Upper lobe of left lung (tissue), 6 donors: ENCODE measurements around the gene POP7. TPM values are rescaled to one million over a fixed set of nuclear protein-coding genes. Genes with fewer than 3 reads are reported as not detected.
"Not testable (repeated sequence)": the region's sequence is repeated elsewhere in the genome, so short reads cannot be mapped to it uniquely, and the experiment has no call there.

Experiments
- ATAC-seq, 2 donors: fragments of 200-7000 bp; cut with Tn5 transposase; one replicate each; pipeline ENCODE4 v1.9.1; 2022; ENCODE audit warnings: mild to moderate bottlenecking in 2 of 2, moderate library complexity in 2 of 2; ENCODE audit not compliant: low FRiP score in 2 of 2
- DNase-seq, 2 donors: peaks; one replicate each; pipeline ENCODE4 v3.0.0-alpha.2; 2019 to 2020
- H3K27ac ChIP-seq, 4 donors: fragments of 200-600 bp; sonication (generic); one replicate each; pipeline ENCODE4 v1.5.1; 2016 to 2019
- H3K27me3 ChIP-seq, 4 donors: fragments of 200-600 bp; sonication (generic); one replicate each; pipeline ENCODE4 v1.5.1; 2017 to 2019
- H3K36me3 ChIP-seq, 4 donors: fragments of 200-600 bp; sonication (generic); one replicate each; pipeline ENCODE4 v1.5.1; 2016 to 2019
- H3K4me1 ChIP-seq, 4 donors: fragments of 200-600 bp; sonication (generic); one replicate each; pipeline ENCODE4 v1.5.1; 2018 to 2019
- H3K4me3 ChIP-seq, 4 donors: fragments of 200-600 bp; sonication (generic); one replicate each; pipeline ENCODE4 v1.5.1; 2017 to 2019; ENCODE audit warnings: mild to moderate bottlenecking in 2 of 4, moderate library complexity in 1 of 4
- H3K9me3 ChIP-seq, 4 donors: fragments of 200-600 bp; sonication (generic); one replicate each; pipeline ENCODE4 v1.5.1; 2018 to 2019
- CTCF ChIP-seq, 6 experiments: fragments of 450-650 bp in 4 of 6; fragments of 200-600 bp in 2 of 6; sonication (generic) in 2 of 6; IDR thresholded peaks; one replicate each; pipeline ENCODE4 v1.5.1; 2016 to 2019; ENCODE audit warnings: antibody characterized with exemption in 6 of 6
- EP300 ChIP-seq, 4 donors: sonication (generic); formaldehyde crosslinking; IDR thresholded peaks; one replicate each; pipeline ENCODE4 v1.5.1; 2017; ENCODE audit warnings: antibody characterized with exemption in 4 of 4, control low read depth in 2 of 4
- POLR2A ChIP-seq, 4 donors: fragments of 450-650 bp; IDR thresholded peaks; one replicate each; pipeline ENCODE4 v1.5.1; 2016 to 2017; ENCODE audit warnings: antibody characterized with exemption in 4 of 4, mild to moderate bottlenecking in 2 of 4
- POLR2AphosphoS5 ChIP-seq, 2 donors: sonication (generic); formaldehyde crosslinking; IDR thresholded peaks; one replicate each; pipeline ENCODE4 v1.5.1; 2017; ENCODE audit warnings: antibody characterized with exemption in 2 of 2
- WGBS, 2 donors: methylation state at CpG; one replicate each; pipeline ENCODE4 v1.1.5; 2017 to 2018; 5-methylcytosine and 5-hydroxymethylcytosine counted together
- total RNA-seq, 6 donors: library from RNA; depleted of rRNA in 4 of 6; stranded (reverse); fragments of >200 nt in 4 of 6; gene quantifications; one replicate each; pipeline versions ENCODE4 v1.1.0 to v1.2.1, GENCODE V29; 2016 to 2021
- donor health status: DM: no; HTN: no; CAD: no; lungs with moderate emphysema.
- donor health status: DM: no; HTN: yes; CAD: no; lungs with severe emphysema.

POP7 gene
- total RNA-seq, 6 donors from 2014 or later, result 9.4 to 32.5 (median 22.2) TPM

- ATAC-seq (peak in 1 of 2 donors; percentile 69), DNase-seq (peak; percentile 81 to 95)
- H3K36me3 ChIP-seq, result peaks cover 0 to 7% (median under 1%) of the 10 kb centered on the region in 4 donors
- H3K9me3 ChIP-seq, result no peaks in the 10 kb centered on the region
- no peaks in the 10 kb centered on the region for H3K27me3 ChIP-seq
- TF ChIP-seq CTCF (IDR thresholded peaks at IDR 0.05) (no peak), POLR2AphosphoS5 (IDR thresholded peaks at IDR 0.05) (peak in 1 of 2 donors; percentile 17)
- H3K27ac ChIP-seq, result peak within 1 kb of the TSS; percentile 76 to 93 (median 84)
- 0% methylated on average over 3 to 14 of the region's 102 CpGs for WGBS, 2 donors
- peak within 1 kb of the TSS; percentile 96 to 99 (median 99) for H3K4me3 ChIP-seq
- H3K4me1 ChIP-seq, result peaks cover 32 to 35% (median 34%) of the 10 kb centered on the region in 4 donors
Observed at GRCh38 chr7:100694098-100694745, 11.7 kb upstream of the POP7 start, which contains the start of gene GIGYF1. GIGYF1 (minus strand) TSS chr7:100694250; CDS start chr7:100688238, 6,012 bp downstream.

- 78 to 85% methylated on average over 6 of the region's 6 CpGs for WGBS, 2 donors
- Histone ChIP-seq H3K4me3 (no peak overlapping the region), H3K36me3 (peaks cover 0 to 2% (median 0%) of the 10 kb centered on the region in 4 donors), H3K4me1 (peaks cover 24 to 29% (median 29%) of the 10 kb centered on the region in 4 donors), H3K9me3 (no peaks in the 10 kb centered on the region), H3K27me3 (no peaks in the 10 kb centered on the region), H3K27ac (no peak overlapping the region)
- no peak for DNase-seq
- ATAC-seq, result no peak
- TF ChIP-seq POLR2A (IDR thresholded peaks at IDR 0.05) (no peak), POLR2AphosphoS5 (IDR thresholded peaks at IDR 0.05) (no peak), EP300 (IDR thresholded peaks at IDR 0.05) (no peak), CTCF (IDR thresholded peaks at IDR 0.05) (no peak)
Observed at GRCh38 chr7:100696123-100696521, 9.8 kb upstream of the POP7 start.

- H3K4me1 ChIP-seq, result peaks cover 4 to 8% (median 7%) of the 10 kb centered on the region in 4 donors
- no peak for DNase-seq
- H3K4me3 ChIP-seq, result no peak overlapping the region
- no peak overlapping the region for H3K27ac ChIP-seq
- no peaks in the 10 kb centered on the region for H3K27me3 ChIP-seq
- no peak for ATAC-seq
- H3K9me3 ChIP-seq, result no peaks in the 10 kb centered on the region
- TF ChIP-seq CTCF (IDR thresholded peaks at IDR 0.05) (no peak), POLR2AphosphoS5 (IDR thresholded peaks at IDR 0.05) (no peak), POLR2A (IDR thresholded peaks at IDR 0.05) (no peak), EP300 (IDR thresholded peaks at IDR 0.05) (no peak)
- H3K36me3 ChIP-seq, result no peaks in the 10 kb centered on the region
- 61 to 66% methylated on average over 6 of the region's 6 CpGs for WGBS, 2 donors
Observed at GRCh38 chr7:100699018-100699417, 6.9 kb upstream of the POP7 start.

- not testable (repeated sequence) for H3K4me3 ChIP-seq, ATAC-seq, H3K36me3 ChIP-seq, H3K9me3 ChIP-seq, H3K27ac ChIP-seq, H3K27me3 ChIP-seq, DNase-seq, H3K4me1 ChIP-seq
- 65 to 77% methylated on average over 3 of the region's 3 CpGs for WGBS, 2 donors
Observed at GRCh38 chr7:100701089-100701488, 4.8 kb upstream of the POP7 start.

- peak; percentile 74 to 96 for DNase-seq
- Histone ChIP-seq H3K4me3 (peak overlapping the region; percentile 69 to 98 (median 84)), H3K27ac (peak overlapping the region; percentile 89 to 97 (median 94)), H3K9me3 (no peaks in the 10 kb centered on the region), H3K36me3 (peaks cover 0 to 15% (median 0%) of the 10 kb centered on the region in 4 donors), H3K4me1 (peaks cover 15 to 21% (median 17%) of the 10 kb centered on the region in 4 donors), H3K27me3 (no peaks in the 10 kb centered on the region)
- 0% methylated on average over 7 of the region's 25 CpGs; no CpG with 5 or more reads in 1 of the 2 donors for WGBS, 2 donors
- ATAC-seq, result peak; percentile 92 to 93
- TF ChIP-seq CTCF (IDR thresholded peaks at IDR 0.05) (peak; percentile 90 to 94 (median 93)), POLR2A (IDR thresholded peaks at IDR 0.05) (no peak), EP300 (IDR thresholded peaks at IDR 0.05) (no peak), POLR2AphosphoS5 (IDR thresholded peaks at IDR 0.05) (no peak)
Observed at GRCh38 chr7:100705320-100705752, 585 bp upstream of the POP7 start.
